Measurements from ENCODE around the gene PPP2R2B.
"Not testable (repeated sequence)": the region's sequence is repeated elsewhere in the genome, so short reads cannot be mapped to it uniquely, and the experiment has no call there.

GRCh38 chr5:146556884-146557283 lies 321.7 kb downstream of the PPP2R2B start:
- TF ChIP-seq EZH2 (IDR thresholded peaks at IDR 0.05; ENCODE audit: low read length, missing control alignments); CTCF (conservative IDR thresholded peaks at IDR 0.05 in 1 of 2, IDR thresholded peaks at IDR 0.05 in 1 of 2; ENCODE audit: low read depth in 1 of 2, low read length in 2 of 2): not testable (repeated sequence)

All from fibroblast of lung (primary cell).